HG02759 (cell line): ENCODE results near the gene CDKN1B.
A peak's percentile ranks its signal among the peaks of the same experiment; 100 is the strongest.

Experiments used
- ATAC-seq: cut with Tn5 transposase; IDR thresholded peaks from one replicate; pipeline ENCODE4 v1.9.1; 2021; ENCODE audit warnings: mild to moderate bottlenecking, moderate library complexity; ENCODE audit not compliant: unreplicated experiment

Gene CDKN1B

DNA sequence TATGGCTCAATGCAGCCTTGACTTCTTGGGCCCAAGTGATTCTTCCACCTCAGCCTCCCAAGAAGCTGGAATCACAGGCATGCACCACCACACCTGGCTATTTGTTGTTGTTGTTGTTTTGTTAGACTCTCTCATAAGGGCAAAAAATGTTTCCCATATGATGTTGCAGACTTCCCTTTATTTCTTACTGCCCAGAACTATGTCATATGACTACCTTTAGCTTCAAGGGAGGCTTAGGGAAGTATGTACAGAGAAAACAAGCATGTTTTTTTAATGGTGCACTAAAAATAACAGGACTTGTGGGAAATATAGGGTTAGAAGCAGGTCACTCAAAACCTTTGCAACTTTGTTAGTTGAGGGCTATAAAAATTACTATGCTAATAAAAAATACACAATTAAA lies 16.9 kb upstream of the CDKN1B start:
- ATAC-seq = no peak

DNA sequence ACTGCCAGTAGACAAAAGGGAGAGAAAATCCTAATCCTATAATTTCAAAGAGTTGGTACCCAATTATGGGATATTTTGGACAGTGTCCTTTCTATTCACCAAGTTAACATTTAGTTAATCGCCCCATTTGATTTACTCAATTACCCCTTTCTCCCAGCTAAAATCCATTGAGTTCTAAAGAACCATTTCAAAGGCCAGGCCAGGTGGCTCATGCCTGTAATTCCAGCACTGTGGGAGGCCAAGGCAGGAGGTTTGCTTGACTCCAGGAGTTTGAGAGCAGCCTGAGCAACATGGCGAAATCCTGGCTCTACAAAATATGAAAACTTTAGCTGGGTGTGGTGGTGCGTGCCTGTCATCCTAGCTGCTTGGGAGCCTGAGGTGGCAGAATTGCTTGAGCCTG lies 15.7 kb upstream of the CDKN1B start:
- ATAC-seq = no peak

DNA sequence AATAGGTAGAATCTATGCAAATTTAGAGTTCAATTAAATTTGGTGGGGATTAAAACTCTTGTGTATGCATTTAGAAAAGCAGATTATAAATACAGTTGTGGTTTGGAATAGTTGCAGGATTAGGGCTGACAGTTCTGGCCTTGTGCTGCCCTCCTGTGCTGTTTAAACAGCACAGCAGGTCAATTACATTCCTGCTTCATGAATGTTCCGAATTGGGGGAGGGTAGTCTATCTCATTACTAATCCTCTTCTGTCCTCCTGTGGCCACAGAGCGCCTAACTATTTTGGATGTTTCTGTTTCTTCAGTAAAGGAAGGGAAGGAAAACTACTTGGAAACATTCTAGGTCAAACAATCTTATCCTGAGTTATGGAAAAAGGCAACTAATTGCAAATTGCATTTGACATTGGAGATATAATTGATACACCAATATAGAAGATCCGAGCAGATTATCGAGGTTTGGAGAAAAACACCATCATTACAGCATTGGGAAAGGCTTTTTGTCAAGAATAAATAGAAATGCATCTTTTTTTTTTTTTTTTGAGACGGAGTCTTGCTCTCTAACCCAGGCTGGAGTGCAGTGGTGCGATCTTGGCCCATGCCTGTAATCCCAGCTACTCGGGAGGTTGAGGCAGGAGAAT lies 12.5 kb upstream of the CDKN1B start:
- ATAC-seq = peak; percentile 77

DNA sequence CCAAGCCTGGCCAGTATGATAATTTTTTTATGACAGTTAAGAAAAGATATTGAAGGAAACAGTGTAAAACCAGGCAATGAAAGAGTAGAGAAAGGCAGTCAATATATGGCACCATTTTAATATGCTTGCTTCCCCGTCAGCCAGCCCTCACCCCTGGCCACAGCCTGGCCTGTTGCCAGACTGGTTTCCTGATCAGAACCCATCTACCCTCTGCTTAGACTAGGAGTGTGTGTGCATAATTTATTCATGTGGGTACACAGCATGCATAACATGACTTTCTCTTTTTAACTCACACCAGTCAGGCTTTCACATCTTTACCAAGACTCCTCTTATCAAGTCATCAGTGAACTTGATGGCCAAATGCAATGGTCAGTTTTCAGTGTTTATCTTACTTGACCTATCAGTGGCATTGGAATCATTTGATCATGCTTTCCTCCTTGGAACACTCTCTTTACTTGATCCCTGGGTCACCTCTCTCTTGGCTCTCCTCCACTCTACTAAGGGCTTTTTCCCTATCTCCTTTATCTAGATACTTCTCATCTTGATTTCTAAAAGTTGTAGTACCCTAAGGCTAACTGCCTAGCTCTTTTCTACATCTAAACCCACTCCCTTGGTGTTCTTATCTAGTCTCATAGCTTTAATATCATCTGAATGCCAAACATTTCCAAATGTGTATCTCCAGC lies 11.2 kb upstream of the CDKN1B start:
- no peak for ATAC-seq

DNA sequence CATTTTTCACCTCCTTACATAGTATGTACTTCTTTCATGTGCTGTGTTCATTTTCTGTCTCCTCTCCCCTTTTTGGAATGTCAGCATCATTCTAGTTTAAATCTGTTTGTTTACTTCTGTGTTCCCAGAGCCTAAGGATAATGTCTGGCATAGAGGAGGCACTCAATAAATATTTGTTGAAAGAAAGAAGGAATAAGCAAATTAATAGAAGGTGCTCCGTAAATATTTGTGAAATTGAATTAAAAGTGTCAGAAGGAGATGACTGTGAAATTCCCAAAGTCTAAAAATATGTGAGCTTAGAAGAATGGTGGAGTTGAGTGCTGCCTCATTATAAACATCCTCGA lies 3.3 kb upstream of the CDKN1B start:
- no peak for ATAC-seq

DNA sequence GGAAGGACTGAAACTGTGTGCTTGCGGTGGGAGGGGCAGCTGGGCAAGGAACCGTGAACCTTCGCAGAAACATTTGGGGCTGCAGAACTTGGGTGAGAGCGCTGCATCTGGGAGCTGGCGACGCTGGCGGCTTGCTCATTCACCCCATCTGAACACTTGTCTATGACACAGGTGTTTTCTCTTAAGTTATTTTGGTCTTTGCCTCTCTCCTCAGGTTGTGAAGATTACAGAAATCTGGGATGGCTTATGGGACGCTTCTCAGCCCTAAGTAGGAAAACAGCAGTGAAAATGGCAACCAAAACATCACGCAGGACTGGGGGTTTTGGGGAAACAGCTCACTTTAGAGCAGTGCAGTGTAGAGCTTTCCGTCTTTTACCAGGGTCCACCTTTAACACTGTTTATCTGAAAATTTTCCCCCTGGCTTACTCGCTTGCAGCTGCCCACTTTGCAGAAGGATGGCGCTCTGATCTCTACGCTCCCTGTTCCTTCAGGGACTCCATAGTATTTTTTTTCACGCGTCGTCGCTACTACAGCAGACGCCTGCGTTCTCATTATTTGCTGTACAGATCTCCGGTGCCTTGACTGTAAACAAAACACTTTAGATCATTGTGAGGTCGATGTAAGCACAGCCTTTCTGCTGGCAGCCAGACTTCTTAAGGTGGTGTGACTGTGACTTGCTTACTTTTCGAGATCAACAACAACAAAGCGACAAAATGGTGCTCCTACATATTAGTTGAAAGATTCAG lies 2.7 kb upstream of the CDKN1B start:
- ATAC-seq = peak; percentile 23

DNA sequence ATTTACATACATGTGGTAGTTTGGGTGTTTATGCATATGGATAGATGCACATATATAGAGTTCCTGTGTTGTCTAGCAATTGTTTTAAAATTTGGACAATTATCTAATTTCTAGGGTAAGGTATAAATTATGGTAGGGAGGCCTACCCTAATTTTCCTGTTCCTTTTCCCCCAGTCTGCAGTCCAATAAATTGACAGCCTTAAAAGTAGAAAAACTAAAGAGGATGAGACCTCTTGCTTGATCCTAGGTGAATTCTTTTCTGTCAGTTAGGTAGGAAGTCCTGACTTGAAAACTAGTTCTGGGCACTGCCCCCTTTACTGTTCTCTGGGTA lies 2.1 kb upstream of the CDKN1B start:
- ATAC-seq = no peak

DNA sequence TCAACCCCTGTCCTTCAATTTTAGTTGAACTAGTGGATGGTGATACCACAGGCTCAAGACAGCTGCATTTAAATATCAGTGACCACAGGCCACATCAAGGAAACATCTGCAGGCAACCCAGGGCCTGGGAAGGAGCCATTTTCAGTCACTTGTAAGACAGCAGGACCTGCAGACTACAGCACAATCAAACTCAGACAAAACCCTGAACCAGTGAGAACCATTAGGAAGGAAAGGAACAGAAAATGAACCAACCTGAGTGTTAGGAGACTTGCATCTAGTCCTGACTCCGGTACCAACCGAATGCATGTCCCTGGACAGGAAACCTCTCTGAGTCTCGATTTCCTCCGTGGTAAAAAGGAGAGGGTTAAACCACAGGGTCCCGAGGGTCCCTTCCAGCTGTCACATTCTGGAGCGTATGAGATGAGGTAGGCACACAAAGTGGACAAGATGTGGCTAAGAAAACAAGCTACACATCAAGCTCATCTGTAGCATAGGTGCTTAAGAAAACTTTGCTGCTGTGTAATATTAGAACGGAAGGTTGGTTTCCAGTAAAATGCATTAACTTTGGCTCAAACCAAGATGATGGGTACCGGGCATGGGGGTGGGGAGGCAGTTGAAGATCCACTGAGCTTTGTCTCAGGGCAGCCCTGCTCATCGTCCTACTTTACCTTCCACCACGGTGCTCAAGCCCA lies 1.6 kb upstream of the CDKN1B start:
- peak; percentile 30 for ATAC-seq

DNA sequence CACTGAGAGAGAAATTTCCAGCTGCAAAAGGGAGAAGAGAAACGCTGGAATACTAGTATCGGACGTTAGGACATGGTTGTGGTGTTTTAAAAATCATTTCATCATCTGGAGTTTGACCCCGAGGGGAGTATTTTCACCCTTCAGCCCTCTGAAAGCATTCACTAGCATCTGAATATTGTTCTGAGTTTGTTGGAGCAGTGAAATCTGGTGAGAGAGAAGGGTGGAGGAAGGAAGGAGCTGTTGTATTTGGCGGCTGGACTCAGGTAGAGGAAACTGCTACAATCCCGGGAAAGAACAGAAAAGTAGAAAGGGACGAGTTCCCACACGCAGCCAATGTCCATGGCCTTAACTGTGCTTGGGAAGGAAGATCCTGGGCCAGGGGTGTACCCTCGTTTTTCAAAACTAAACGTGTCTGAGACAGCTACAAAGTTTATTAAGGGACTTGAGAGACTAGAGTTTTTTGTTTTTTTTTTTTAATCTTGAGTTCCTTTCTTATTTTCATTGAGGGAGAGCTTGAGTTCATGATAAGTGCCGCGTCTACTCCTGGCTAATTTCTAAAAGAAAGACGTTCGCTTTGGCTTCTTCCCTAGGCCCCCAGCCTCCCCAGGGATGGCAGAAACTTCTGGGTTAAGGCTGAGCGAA lies 896 bp upstream of the CDKN1B start:
- no peak for ATAC-seq

DNA sequence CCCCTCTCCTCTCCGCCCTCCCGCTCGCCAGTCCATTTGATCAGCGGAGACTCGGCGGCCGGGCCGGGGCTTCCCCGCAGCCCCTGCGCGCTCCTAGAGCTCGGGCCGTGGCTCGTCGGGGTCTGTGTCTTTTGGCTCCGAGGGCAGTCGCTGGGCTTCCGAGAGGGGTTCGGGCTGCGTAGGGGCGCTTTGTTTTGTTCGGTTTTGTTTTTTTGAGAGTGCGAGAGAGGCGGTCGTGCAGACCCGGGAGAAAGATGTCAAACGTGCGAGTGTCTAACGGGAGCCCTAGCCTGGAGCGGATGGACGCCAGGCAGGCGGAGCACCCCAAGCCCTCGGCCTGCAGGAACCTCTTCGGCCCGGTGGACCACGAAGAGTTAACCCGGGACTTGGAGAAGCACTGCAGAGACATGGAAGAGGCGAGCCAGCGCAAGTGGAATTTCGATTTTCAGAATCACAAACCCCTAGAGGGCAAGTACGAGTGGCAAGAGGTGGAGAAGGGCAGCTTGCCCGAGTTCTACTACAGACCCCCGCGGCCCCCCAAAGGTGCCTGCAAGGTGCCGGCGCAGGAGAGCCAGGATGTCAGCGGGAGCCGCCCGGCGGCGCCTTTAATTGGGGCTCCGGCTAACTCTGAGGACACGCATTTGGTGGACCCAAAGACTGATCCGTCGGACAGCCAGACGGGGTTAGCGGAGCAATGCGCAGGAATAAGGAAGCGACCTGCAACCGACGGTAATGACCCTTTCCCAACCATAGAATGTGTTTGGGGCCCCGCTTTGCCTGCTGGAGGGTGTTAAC lies 615 bp downstream of the CDKN1B start:
- peak; percentile 20 for ATAC-seq

DNA sequence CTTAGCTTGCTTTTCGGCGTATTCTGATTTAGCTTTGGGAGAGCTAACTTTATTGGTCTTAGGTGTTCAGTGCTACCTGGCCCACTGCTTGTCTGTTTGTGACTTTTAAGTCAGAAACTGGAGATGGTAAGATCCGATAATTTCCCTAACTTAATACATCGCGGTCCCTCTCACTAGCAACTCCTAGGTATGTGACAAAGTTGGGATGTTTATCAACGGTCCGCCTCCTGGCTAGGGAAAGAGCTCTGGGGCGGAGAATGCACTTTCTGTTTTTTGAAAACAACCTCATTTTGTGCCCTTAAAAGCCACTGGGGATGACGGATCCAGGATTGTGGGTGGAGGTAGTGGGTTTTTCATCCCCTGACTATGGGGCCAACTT lies 1.2 kb downstream of the CDKN1B start:
- no peak for ATAC-seq

DNA sequence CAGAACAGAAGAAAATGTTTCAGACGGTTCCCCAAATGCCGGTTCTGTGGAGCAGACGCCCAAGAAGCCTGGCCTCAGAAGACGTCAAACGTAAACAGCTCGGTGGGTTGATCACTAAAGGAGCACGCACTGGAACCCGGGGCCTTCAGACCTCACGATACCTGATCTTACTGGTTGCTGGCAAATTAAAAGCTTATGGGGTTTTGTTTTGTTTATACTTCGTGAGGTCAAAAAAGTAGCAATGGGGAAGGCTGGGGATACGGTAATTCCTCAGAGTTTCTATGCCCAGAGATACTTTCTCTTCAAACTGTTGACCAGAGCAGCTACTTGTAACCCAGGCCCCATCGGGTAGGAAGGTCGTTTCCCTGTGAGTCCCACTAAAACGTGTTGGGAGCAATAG lies 1.7 kb downstream of the CDKN1B start:
- no peak for ATAC-seq

DNA sequence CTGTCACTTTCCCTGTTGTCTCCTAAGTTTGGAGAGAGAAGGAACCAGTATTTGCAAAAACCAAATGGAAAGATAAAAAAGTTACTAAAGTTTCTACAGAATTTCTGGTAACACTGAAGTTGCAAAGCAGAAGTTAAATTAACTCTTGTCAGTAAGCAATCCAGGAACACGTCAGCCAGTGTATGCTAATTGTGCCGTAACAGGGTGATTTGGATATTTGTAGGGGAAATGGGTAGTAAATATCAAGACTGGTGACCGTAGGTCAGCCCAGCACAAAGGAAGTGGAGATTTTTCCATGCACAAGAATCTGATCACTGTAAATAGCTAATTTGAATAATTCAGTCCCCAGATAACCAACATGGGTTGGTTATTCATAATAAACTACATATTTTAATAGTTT lies 2.3 kb downstream of the CDKN1B start:
- no peak for ATAC-seq

DNA sequence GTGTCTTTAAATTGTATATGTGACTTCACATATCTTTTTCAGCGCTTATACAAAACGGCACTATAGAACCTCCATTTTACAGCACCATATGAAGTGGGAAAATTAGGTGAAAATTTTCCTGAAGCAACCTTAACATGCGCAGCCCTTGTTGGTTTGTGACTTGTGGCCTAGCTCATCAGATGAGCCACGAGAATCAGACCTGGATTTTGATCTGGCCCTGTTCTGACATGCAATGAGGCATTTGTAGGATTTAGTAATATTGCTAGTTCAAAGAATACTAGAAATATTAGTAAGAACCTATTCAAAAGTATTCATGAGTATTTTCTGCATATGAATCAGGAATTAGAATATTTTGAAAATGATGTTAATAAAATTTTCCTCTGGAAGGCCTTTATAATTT lies 2.9 kb downstream of the CDKN1B start:
- no peak for ATAC-seq

DNA sequence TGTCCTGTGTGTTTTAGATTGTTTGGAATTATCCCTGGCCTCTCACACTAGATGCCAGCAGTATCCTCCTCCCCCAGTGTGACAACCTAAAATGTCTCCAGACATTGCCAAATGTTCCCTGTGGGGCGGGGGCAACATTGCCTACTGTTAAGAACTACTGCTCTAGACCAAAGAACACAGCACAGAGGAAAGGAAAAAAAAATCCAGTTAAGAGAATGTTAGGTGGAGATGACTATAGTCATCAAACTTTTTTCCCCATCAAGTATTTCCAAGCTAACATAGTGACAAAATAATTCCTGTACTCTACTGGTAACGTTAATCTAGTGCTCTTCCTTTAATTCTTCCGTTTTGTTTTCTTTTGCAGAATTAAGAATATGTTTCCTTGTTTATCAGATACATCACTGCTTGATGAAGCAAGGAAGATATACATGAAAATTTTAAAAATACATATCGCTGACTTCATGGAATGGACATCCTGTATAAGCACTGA lies 3.5 kb downstream of the CDKN1B start:
- ATAC-seq = no peak

DNA sequence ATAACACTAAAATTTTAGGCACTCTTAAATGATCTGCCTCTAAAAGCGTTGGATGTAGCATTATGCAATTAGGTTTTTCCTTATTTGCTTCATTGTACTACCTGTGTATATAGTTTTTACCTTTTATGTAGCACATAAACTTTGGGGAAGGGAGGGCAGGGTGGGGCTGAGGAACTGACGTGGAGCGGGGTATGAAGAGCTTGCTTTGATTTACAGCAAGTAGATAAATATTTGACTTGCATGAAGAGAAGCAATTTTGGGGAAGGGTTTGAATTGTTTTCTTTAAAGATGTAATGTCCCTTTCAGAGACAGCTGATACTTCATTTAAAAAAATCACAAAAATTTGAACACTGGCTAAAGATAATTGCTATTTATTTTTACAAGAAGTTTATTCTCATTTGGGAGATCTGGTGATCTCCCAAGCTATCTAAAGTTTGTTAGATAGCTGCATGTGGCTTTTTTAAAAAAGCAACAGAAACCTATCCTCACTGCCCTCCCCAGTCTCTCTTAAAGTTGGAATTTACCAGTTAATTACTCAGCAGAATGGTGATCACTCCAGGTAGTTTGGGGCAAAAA lies 4.1 kb downstream of the CDKN1B start:
- ATAC-seq = no peak

DNA sequence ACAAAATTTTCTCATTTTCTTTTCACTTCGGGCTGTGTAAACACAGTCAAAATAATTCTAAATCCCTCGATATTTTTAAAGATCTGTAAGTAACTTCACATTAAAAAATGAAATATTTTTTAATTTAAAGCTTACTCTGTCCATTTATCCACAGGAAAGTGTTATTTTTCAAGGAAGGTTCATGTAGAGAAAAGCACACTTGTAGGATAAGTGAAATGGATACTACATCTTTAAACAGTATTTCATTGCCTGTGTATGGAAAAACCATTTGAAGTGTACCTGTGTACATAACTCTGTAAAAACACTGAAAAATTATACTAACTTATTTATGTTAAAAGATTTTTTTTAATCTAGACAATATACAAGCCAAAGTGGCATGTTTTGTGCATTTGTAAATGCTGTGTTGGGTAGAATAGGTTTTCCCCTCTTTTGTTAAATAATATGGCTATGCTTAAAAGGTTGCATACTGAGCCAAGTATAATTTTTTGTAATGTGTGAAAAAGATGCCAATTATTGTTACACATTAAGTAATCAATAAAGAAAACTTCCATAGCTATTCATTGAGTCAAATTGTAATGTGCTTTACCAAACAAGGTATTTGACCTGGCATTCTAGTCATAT lies 4.8 kb downstream of the CDKN1B start:
- no peak for ATAC-seq

DNA sequence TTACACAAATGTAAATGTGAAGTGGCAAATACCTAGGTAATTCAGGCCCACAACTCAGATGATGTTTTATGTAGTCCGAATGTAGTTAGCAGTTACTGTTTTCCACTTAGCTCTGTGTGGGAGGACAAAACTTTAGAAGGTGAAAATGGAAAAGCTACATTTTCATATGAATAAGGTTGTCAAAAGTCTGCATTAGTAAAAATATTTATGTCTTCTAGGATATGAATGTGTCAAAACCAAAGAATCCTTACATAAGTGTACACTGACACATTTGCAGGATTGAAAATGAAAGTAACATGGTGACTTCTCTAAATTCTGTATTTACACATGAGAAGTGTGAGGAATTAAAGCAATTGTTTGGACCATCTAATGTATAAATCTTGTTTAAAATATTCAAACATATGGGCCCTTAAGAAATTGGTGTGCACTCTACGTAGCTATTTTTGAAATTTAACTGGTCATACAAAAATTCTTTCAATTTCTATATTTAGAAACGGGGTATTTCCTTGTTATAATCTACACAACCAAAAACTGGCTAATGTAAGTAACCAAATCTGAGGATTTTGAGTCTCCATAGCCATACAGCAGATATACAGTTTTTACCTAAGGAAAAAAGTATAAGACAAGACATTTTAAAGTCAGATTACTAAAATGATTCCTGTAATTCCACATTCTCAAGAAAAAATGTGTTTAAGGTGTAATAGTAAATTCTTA lies 5.4 kb downstream of the CDKN1B start:
- ATAC-seq = no peak

DNA sequence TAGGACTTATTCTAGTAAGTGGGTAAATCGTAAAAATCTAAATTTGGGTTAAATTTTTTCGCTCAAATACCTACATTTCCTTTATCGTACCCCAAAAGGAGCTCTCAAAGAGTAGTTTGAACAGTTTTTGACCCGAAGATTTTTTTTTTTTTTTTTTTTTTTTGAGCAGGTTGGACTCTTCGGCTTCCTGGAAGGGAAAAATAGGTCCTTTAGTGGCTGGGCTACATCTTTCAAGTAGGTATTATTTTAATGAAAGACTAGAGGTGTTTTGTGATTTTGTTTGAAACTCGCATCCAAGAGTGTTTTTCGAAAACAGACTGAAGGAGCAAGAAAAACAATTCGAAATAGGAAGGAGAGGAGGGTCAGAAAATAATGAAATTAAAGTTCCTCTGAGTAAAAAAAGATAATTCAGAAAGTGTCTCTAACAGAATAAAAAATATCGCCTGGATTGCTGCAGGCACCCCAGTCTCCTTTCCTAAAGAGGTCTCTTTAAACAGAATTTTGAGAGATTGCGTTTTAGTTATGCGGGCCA lies 6.0 kb downstream of the CDKN1B start:
- ATAC-seq = no peak
